ENCODE results near the gene APBA3.

The APBA3 gene

DNA sequence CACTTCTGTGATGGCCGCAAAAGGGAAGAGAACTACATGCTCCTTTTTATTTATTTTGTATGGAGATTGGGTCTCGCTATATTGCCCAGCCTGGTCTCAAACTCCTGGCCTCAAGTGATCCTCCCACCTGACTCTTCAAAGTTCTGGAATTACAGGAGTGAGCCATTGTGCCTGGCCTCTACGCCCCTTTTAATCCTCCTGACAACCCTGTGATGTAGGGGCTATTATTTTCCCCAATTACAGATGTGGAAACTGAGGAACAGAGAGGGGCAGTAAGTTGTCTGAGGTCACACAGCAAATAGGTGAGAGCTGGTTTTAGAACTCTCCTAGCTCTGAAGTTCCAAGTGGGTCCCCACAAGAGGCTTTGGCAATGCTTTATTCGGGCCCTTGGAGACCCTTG lies 41.6 kb downstream of the APBA3 start:
- DNase-seq (ENCODE audit: low spot score): no peak

DNA sequence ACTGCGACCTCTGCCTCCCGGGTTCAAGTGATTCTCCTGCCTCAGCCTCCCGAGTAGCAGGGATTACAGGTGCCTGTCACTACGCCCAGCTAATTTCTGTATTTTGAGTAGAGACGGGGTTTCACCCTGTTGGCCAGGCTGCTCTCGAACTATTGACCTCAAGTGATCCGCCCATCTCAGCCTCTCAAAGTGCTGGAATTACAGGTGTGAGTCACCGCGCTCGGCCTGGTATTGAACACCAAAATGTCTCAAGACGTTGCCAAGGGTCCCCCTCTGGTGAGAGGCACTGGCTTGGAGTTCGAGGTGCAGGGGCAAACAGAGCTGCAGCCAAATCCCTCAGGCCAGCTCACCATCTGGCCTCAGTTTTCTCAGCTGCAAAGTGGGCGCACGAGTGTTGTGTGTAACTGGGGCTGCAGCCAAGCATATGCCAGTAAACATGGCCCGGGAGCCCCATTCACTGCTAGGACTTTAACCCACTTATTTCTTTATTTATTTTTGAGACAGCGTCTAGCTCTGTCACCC lies 45.3 kb downstream of the APBA3 start:
- DNase-seq (ENCODE audit: low spot score): no peak

- DNase-seq (ENCODE audit: low spot score): no peak
Observed at GRCh38 chr19:3712663-3713611, 48.6 kb downstream of the APBA3 start.

DNA sequence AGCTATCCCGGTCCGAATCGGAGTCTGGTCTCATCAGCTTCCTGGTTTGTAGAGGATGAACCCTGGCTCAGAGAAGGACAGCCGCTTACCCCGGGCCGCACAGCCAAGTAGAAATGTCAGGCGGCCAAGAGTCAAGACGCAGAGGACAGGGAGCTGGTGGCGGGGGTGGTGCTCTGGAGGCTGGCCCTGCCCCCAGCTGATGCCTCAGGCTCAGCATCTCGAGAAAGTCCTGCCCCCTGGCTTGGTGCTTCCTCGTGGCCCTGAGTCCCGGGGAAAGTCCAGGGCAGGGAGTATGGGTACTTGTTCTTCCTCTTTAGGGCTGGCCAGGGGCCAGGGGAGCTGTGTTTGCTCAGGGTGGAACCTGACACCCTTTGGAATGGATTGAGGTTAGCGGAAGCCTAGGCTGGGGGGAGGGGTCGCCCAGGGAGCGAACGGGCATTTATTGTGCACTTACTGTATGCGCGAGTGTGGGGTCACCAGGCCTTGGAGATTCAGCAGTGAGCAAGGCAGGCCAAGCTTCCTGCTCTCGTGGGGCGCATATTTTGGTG lies 51.2 kb downstream of the APBA3 start:
- DNase-seq (ENCODE audit: low spot score): no peak

DNA sequence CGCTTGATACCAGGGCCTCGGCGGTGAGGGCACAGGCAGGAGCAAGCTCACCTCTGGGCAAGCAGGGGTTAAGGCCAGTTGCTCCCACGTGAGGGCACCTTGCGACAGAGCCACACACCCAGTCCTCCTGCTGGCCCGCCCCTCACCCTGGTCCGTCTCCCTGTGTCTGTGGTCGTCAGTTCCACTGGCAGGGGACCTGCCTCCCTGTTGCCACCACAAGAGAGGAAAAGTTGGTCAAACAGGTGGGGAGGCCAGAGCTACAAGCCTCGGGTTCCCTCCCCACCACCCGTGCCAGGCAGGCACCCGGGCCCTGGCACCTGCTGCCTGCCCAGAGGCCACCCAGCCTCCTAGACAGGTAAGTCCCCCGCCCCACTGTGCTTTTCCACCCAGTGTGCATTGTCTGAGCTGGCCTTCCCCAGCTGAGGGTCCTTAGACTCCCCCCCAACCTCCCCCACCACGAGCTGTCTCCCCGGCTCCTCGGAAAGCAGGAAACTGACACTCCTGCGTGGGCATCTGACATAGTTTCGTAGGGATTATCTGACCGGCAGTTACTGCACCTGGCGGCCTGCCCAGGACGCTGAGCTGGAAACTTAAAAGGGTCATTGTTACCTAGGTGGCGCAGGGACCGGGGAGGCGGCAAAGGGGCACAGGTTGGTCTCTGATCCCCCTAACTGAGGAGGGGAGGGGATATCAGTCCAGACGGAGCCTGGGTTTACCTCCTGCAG lies 53.1 kb downstream of the APBA3 start, which contains the start of gene TJP3:
TJP3 (plus strand) TSS at position 178 of the 725 bp plus-strand sequence. CDS start 20,049 bp downstream, outside the sequence.
- peak; percentile 43 for DNase-seq (ENCODE audit: low spot score)

DNA sequence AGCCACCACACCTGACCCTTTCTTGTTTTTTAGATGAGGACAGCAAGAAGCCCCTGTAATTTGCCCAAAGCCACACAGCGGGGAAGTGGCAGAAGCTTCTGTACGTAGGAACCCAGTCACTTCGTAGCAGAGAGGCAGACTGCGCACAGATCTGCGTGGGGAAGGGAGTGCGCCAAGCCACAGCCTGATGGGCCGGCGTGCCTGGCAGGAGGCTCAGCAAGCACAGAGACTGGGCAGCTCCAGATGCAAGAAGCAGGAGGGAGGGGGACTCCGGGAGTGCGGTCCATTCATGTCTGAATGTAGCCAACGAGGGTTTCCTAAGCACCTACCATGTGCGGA lies 53.7 kb downstream of the APBA3 start:
- DNase-seq (ENCODE audit: low spot score): no peak

- DNase-seq (ENCODE audit: low spot score): no peak
Observed at GRCh38 chr19:3701200-3701599, 60.3 kb downstream of the APBA3 start.

All from D341Med (cell line).